Measurements from ENCODE around the gene METTL27.

The METTL27 gene

DNA sequence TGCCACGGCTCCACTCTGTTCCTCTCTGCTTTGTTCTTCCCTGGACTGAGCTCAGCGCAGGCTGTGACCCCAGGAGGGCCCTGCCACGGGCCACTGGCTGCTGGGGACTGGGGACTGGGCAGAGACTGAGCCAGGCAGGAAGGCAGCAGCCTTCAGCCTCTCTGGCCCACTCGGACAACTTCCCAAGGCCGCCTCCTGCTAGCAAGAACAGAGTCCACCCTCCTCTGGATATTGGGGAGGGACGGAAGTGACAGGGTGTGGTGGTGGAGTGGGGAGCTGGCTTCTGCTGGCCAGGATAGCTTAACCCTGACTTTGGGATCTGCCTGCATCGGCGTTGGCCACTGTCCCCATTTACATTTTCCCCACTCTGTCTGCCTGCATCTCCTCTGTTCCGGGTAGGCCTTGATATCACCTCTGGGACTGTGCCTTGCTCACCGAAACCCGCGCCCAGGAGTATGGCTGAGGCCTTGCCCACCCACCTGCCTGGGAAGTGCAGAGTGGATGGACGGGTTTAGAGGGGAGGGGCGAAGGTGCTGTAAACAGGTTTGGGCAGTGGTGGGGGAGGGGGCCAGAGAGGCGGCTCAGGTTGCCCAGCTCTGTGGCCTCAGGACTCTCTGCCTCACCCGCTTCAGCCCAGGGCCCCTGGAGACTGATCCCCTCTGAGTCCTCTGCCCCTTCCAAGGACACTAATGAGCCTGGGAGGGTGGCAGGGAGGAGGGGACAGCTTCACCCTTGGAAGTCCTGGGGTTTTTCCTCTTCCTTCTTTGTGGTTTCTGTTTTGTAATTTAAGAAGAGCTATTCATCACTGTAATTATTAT, 10.3 kb downstream of the METTL27 start:
- TF ChIP-seq TAF1 (IDR thresholded peaks at IDR 0.05; ENCODE audit: borderline replicate concordance, low read depth, low read length) (no peak), POLR2A (IDR thresholded peaks at IDR 0.05; ENCODE audit: low read depth, low read length) (no peak), POLR2AphosphoS5 (IDR thresholded peaks at IDR 0.05; ENCODE audit: low read depth, low read length) (no peak)
- FAIRE-seq (no peak), DNase-seq (ENCODE audit: insufficient read length) (no peak)

DNA sequence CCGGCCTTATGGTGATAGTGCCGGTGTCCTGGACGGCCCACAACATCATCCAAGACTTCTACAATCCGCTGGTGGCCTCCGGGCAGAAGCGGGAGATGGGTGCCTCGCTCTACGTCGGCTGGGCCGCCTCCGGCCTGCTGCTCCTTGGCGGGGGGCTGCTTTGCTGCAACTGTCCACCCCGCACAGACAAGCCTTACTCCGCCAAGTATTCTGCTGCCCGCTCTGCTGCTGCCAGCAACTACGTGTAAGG, 10.8 kb downstream of the METTL27 start:
- TF ChIP-seq POLR2AphosphoS5 (IDR thresholded peaks at IDR 0.05; ENCODE audit: low read depth, low read length) = no peak
- no peak for TF ChIP-seq POLR2A (IDR thresholded peaks at IDR 0.05; ENCODE audit: low read depth, low read length)
- no peak for TF ChIP-seq TAF1 (IDR thresholded peaks at IDR 0.05; ENCODE audit: borderline replicate concordance, low read depth, low read length)
- no peak for FAIRE-seq
- no peak for DNase-seq (ENCODE audit: insufficient read length)

DNA sequence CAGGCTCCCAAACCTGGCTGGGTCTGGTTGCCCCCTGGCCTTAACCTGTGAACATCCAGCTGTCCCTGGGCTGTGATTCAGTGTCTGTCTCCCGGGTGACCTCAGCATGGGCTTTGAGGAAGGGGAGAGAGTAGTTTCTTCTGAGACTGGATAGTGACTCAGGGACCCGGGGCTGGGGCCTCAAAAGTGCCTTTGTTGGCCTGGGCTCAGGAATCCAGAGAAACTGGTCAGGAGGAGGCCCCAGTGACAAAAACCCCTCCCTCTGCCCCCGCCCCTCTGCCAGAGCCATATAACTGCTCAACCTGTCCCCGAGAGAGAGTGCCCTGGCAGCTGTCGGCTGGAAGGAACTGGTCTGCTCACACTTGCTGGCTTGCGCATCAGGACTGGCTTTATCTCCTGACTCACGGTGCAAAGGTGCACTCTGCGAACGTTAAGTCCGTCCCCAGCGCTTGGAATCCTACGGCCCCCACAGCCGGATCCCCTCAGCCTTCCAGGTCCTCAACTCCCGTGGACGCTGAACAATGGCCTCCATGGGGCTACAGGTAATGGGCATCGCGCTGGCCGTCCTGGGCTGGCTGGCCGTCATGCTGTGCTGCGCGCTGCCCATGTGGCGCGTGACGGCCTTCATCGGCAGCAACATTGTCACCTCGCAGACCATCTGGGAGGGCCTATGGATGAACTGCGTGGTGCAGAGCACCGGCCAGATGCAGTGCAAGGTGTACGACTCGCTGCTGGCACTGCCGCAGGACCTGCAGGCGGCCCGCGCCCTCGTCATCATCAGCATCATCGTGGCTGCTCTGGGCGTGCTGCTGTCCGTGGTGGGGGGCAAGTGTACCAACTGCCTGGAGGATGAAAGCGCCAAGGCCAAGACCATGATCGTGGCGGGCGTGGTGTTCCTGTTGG, 11.4 kb downstream of the METTL27 start, which contains the start of gene CLDN4:
Gene CLDN4 (plus strand): TSS at position 316 of the 903 bp plus-strand sequence. CDS start 206 bp downstream, at position 522.
- no peak for TF ChIP-seq TAF1 (IDR thresholded peaks at IDR 0.05; ENCODE audit: borderline replicate concordance, low read depth, low read length)
- no peak for TF ChIP-seq POLR2A (IDR thresholded peaks at IDR 0.05; ENCODE audit: low read depth, low read length)
- DNase-seq (ENCODE audit: insufficient read length) = no peak
- no peak for FAIRE-seq

DNA sequence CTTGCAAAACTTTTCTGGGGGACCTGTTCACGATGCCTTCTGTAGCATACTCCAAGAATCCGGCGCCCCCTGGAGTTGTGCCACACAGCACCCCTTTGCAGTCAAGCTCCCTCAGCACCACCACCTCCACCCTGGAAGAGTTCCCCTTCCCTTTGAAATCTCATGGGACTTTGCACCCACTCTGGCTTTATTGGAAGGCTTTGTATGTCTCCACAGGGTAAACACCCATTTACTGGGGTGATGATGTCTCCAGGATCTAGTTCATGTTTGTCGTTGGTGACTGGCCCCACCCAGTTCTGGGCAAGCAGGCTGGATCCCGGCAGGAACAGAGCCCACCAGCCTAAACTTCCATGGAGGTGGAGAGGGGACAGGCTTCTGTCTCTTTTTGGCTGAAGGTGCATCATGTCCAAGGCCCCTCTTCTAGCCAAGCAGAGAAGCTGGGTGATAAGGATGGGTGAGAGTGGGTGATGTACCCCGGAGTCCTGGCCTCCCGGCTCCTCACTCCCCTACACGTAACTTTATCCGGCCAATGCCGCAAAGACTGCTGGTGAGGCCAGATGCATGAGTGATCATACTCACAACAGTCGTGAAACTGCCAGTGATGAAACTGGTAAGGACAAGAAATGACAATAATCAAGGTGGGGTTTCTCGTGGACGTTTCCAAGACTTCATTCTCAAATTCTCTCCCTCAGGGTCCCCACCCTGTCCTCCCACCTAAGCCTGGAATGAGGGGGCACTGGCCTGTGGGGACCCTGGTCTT, 12.2 kb downstream of the METTL27 start:
- FAIRE-seq (no peak), DNase-seq (ENCODE audit: insufficient read length) (no peak)
- TF ChIP-seq TAF1 (IDR thresholded peaks at IDR 0.05; ENCODE audit: borderline replicate concordance, low read depth, low read length) = no peak
- TF ChIP-seq POLR2A (IDR thresholded peaks at IDR 0.05; ENCODE audit: low read depth, low read length) = no peak
- TF ChIP-seq POLR2AphosphoS5 (IDR thresholded peaks at IDR 0.05; ENCODE audit: low read depth, low read length) = no peak

DNA sequence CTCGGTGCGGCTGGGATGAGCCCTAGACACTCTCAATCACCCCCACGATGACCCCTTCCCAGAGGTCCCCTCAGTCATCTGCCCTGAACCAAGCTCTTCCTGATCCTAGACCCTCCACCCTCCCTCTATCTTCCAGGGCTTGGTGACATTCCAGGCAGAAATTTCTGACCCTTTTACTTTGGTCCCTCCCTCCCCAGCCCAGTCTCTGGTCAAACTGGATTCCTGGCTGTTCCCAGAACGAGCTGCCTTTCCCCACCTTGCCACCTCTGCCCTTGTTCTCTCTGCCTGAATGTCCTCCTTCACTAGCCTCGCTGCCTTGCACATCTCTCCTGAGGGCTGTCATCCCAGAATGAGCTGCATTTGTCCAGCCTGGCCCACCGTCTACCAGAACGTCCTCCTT, 12.8 kb downstream of the METTL27 start:
- DNase-seq (ENCODE audit: insufficient read length) = no peak
- FAIRE-seq = no peak
- TF ChIP-seq POLR2AphosphoS5 (IDR thresholded peaks at IDR 0.05; ENCODE audit: low read depth, low read length) (no peak), POLR2A (IDR thresholded peaks at IDR 0.05; ENCODE audit: low read depth, low read length) (no peak), TAF1 (IDR thresholded peaks at IDR 0.05; ENCODE audit: borderline replicate concordance, low read depth, low read length) (no peak)

DNA sequence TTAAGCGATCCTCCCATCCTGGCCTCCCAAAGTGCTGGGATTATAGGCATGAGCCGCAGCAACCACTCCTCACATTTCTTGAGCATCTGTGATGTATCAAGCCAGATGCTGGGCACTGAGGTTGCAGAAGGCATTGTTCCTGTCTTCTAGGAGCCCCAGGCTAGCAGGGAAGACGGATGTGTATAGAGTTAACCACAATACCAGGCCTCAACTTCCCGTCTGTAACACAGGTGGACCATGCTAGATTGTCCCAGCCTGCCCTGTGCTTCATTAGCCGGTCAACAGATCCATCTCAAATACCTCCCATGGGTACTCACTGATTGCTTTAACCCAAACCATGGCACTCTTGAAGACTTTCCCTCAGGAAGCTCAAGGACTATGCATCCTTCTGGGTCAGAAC, 13.3 kb downstream of the METTL27 start:
- no peak for FAIRE-seq
- DNase-seq (ENCODE audit: insufficient read length) = no peak
- TF ChIP-seq TAF1 (IDR thresholded peaks at IDR 0.05; ENCODE audit: borderline replicate concordance, low read depth, low read length) (no peak), POLR2AphosphoS5 (IDR thresholded peaks at IDR 0.05; ENCODE audit: low read depth, low read length) (no peak), POLR2A (IDR thresholded peaks at IDR 0.05; ENCODE audit: low read depth, low read length) (no peak)

DNA sequence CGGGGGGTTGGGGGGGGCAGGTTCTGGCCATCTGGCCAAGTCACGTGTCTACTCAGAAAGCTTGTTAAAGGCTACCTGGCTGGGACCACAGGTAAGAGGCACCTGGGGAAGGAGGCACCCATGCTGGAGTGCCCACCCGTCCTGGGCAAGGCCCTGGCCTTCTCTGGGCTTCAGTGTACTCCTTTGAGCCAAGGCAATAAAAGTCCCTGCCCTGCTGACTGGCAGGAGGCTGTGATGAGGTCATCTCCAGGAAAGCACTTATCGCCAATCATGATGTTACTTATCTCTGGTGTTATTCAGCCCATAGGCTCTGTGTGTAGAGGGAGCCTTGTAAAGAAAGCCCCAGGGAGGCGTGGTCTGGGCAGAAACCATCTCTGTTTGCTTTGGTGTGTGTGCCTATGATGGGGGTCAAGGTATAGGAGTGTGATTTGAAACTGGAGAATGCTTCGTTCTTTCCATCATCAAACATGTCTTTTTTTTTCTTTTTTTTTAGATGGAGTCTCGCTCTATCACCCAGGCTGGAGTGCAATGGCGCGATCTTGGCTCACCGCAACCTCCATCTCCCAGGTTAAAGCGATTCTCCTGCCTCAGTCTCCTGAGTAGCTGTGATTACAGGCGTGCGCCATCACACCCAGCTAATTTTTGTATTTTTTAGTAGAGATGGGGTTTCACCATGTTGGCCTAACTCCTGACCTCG, 14.1 kb downstream of the METTL27 start:
- no peak for TF ChIP-seq POLR2A (IDR thresholded peaks at IDR 0.05; ENCODE audit: low read depth, low read length)
- TF ChIP-seq POLR2AphosphoS5 (IDR thresholded peaks at IDR 0.05; ENCODE audit: low read depth, low read length) = no peak
- TF ChIP-seq TAF1 (IDR thresholded peaks at IDR 0.05; ENCODE audit: borderline replicate concordance, low read depth, low read length) = no peak
- DNase-seq (ENCODE audit: insufficient read length) = no peak
- FAIRE-seq = no peak

DNA sequence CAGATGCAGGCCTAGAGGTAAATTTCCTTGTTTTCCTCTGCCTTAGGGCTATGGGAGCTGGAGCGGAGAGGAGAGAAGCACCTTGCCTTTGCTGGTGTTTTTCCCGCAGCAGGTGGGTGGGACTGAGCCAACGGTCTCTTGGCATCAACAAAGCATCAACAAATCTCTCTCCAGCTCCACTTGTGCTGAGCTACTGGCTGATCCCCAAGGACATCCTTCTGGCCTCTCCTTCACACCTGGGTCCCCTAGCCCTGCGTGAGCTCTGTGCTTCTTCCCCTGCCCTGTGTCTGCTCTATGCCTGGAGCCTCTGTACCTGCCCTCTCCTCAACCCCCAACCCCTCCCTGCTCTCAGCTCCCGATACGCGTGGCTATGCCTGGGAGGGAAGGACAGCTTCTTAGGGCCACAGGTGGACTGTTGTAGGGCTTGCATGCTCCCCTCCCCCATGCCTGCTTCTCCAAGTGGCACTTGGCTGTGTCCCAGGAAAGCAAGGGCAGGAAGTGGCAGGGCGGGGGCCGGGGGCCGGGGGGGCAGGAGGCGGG, 14.7 kb downstream of the METTL27 start:
- TF ChIP-seq TAF1 (IDR thresholded peaks at IDR 0.05; ENCODE audit: borderline replicate concordance, low read depth, low read length) (no peak), POLR2A (IDR thresholded peaks at IDR 0.05; ENCODE audit: low read depth, low read length) (no peak), POLR2AphosphoS5 (IDR thresholded peaks at IDR 0.05; ENCODE audit: low read depth, low read length) (no peak)
- DNase-seq (ENCODE audit: insufficient read length) (no peak), FAIRE-seq (no peak)

DNA sequence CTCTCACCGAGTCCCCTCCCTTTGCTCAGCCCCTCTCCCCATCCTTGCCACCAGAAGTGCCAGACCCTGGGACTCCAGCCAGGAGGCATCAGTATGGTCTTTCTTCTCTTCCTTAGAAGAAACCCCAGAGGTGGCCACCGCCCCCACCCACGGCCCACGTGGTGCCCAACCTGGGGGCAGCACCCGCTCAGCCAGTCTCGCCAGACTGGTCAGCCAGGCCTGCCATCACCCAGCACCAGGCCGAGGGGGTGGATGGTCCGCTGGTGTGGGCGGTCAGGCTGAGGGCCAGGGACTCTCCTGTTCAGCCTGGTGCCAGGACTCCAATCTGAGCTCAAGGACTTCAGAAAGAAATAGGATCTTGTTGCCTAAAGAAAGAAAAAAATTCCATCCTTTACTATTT, 17.3 kb downstream of the METTL27 start:
- no peak for TF ChIP-seq TAF1 (IDR thresholded peaks at IDR 0.05; ENCODE audit: borderline replicate concordance, low read depth, low read length)
- no peak for TF ChIP-seq POLR2A (IDR thresholded peaks at IDR 0.05; ENCODE audit: low read depth, low read length)
- TF ChIP-seq POLR2AphosphoS5 (IDR thresholded peaks at IDR 0.05; ENCODE audit: low read depth, low read length) = no peak
- DNase-seq (ENCODE audit: insufficient read length) (no peak), FAIRE-seq (no peak)

DNA sequence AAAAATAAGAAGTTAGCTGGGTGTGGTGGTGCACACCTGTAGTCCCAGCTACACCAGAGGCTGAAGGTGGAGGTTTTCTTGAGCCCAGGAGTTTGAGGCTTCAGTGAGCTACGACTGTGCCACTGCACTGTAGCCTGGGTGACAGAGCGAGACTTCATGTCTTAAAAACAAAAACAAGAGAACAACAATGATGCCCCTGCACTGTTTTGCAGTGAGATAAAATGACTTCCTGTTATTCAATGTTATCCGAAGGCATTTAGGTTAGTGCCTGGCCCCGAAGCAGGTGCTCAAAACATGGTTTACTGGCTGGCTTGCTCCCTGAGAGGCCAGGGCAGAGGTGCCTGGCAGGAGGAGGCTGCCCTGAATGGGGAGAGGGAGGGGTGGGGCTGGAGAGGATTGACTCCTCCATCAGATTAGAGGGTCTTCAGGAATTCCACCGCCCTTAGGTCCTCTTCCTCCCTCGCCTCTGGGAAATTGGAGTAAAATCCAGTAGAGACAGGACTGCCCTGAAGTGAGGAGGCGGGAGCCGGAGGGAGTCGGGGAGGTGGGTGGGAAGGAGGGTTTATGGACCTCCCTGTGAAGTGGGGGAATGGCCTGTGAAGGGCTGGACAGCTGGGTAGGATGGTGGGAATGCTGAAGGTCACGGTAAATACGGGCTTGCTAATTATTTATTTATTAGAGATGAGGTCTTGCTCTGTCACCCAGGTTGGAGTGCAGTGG, 18.3 kb downstream of the METTL27 start:
- FAIRE-seq (no peak), DNase-seq (ENCODE audit: insufficient read length) (no peak)
- no peak for TF ChIP-seq POLR2AphosphoS5 (IDR thresholded peaks at IDR 0.05; ENCODE audit: low read depth, low read length)

Data from GM12892 (cell line).